HG02763 (cell line): ENCODE measurements around the gene HRAS.

ENCODE experiments used
- ATAC-seq: cut with Tn5 transposase; IDR thresholded peaks from one replicate; pipeline ENCODE4 v1.9.1; 2021; ENCODE audit warnings: mild to moderate bottlenecking, moderate library complexity; ENCODE audit not compliant: unreplicated experiment

The HRAS gene

DNA sequence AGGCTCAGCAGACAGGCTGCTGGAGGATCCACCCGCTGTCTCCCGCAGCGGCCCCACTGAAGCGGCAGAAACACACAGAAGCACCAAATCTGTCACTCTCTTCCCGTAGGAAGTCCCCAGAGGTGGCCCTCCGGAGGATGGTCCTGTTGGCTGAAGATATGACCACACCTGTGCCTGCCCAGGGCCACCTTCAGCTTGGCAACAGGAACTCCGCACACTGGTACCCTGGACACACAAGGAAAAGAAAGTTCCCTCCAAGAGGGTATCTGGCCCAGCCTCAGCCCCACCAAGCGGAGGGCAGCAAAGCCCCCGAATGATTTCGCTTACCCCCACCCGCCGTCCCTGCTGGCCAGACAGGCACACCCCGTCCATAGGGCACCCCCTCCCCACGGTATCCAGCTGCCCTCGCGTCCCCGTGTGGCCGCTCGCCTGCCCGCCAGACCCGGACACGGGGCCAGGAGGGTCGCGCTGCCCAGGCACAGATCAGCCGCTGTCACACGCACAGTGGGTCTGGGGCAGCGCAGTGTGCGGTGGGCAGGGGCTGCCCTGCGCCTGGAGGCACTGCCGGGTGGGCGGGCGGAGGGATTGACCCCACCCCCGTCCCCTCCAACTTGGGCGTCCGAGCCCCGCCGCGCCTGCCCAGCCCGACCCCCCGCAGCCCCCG lies 32.4 kb upstream of the HRAS start:
- peak; percentile 1 for ATAC-seq

GRCh38 chr11:567011-567628 lies 31.7 kb upstream of the HRAS start:
- ATAC-seq: no peak

DNA sequence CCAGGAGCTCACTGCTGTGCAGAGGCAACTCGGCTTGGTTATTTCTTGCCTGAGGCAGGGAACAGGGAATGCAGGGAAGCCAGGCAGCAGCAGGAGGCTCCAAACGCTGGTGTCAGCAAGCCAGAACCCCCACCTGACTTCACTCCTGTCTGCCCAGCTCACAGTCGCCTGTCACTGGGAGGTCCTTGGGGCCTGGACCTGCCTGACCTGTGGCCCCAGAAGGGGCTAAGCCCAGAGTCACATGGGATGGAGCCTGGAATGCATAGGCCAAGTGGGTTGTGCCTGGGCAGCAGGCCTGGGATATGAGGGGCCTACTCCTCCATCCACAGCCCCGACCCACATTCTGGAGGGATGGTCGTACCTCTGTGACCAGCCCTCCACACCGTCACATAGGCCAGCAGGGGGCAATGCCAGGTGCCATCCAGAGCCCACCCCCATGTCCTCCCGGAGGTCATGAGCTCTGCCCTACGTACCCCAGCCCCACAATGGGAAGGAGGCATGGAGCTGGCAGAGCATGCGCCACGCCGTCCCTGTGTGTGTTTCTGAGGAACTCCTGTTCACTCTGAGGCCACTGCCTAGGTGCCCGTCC lies 30.6 kb upstream of the HRAS start:
- no peak for ATAC-seq

- no peak for ATAC-seq
Observed at GRCh38 chr11:563812-564578, 28.6 kb upstream of the HRAS start.

DNA sequence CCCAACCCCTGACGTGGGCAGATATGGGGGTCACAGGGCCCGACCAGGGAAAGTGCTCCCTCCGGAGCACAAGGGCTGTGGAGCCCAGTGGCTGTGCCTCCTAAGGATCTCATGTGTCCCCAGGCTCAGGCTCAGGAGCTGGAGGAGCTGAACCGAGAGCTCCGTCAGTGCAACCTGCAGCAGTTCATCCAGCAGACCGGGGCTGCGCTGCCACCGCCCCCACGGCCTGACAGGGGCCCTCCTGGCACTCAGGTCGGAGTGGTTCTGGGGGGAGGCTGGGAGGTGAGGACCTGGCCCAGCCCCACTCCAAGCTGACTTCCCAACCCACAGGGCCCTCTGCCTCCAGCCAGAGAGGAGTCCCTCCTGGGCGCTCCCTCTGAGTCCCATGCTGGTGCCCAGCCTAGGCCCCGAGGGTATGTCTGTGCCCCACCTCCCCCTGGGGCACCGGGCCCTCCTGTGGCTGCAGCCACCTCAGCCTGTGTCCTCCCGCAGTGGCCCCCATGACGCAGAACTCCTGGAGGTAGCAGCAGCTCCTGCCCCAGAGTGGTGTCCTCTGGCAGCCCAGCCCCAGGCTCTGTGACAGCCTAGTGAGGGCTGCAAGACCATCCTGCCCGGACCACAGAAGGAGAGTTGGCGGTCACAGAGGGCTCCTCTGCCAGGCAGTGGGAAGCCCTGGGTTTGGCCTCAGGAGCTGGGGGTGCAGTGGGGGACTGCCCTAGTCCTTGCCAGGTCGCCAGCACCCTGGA lies 27.9 kb upstream of the HRAS start:
- ATAC-seq: no peak

DNA sequence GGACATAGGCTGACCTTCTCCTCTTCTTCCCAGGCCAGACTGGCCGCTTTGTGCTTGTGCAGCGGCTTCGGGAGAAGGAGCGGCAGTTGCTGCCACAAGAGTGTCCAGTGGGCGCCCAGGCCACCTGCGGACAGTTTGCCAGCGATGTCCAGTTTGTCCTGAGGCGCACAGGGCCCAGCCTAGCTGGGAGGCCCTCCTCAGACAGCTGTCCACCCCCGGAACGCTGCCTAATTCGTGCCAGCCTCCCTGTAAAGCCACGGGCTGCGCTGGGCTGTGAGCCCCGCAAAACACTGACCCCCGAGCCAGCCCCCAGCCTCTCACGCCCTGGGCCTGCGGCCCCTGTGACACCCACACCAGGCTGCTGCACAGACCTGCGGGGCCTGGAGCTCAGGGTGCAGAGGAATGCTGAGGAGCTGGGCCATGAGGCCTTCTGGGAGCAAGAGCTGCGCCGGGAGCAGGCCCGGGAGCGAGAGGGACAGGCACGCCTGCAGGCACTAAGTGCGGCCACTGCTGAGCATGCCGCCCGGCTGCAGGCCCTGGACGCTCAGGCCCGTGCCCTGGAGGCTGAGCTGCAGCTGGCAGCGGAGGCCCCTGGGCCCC lies 26.8 kb upstream of the HRAS start:
- ATAC-seq: no peak

- peak; percentile 11 for ATAC-seq
Observed at GRCh38 chr11:561148-562003, 26.0 kb upstream of the HRAS start.

DNA sequence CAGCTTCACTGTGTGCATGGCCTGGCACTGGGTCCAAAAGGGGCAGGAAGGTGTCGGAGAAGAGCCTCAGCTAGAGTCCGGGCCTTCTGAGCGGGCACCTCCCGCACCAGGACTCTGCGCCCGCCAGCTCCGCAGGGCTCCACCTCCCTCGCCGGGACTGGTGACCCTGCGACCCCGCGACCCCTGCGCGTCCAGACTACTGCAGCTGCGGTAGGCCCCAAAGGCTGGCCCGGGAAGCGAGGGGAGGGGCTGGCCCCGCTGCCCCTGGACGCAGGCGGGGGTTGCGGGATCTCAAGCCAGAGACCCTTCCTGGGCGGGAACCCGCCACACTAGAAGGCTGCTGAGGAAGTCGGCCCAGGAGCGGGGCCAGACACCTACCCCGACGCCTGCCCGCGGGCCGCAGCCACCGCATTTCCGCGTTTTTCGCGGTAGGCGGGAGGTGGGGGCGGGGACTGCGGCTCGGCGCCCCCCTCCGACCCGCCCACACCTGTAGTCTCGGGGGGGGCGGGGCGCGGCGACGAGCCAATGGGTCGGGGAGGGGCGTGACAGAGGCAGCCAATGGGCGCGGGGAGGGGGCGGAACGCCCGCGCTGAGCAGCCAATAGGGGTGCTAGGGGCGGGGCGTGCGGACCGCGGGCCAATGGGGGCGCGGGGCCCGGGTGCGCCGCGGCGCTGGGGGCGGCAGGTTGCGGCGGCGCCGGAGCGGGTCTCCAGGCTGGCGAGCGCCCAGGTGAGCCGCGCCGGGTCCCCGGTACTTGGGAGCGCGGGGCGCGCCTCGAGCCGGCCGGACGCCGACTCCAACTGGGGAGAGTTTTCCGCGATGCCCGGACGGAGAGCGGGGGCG lies 25.1 kb upstream of the HRAS start, which contains the start of the genes LMNTD2 and RASSF7:
Gene LMNTD2, minus strand, starts transcription at position 434 of the 843 bp plus-strand sequence. Its CDS starts 22 bp downstream, at position 412.
Gene RASSF7, plus strand, starts transcription at position 666 of the 843 bp plus-strand sequence. CDS start 799 bp downstream, outside the sequence.
- ATAC-seq: peak; percentile 74

- ATAC-seq: no peak
Observed at GRCh38 chr11:559712-560304, 24.4 kb upstream of the HRAS start.

- no peak for ATAC-seq
Observed at GRCh38 chr11:559020-559620, 23.7 kb upstream of the HRAS start.

- no peak for ATAC-seq
Observed at GRCh38 chr11:558503-558902, 23.1 kb upstream of the HRAS start.

DNA sequence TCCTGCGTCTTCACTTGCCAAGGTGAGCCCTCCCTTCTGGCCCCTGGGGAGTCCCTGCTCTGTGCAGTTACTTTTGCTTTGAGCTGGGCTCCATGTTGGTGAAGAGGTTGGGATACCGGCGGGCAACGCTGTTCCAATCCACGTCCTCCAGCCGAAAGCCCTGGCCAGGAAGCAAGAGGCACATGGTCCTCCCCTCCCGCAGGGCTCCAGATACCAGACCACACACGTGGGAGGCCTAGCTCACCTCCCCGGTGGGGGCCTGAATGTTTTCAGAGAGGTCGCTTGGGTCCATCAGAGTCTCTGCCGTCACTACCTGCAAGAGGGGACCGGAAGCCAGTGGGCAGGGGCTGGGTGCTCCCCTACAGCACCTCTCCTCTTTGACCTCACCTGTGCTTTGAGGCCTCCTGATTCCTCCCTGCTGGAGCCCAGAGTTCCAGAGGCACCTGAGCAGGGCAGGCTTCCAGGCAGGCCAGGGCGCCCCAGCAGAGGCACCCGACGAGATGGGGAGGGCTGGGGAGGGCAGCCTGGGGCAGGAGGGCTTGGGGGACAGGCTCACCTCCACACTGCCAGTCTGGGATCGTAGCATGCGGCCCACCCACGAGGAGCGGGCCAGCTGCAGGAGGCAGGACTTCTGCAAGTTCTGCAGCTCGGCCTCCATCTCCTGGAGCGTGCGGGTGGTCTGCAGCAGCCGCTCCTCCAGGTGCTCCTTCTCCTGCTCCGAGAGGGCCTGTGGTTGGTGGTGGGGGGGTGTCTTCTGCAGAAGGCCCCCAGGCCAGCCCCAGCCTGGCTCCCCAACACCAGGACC lies 22.2 kb upstream of the HRAS start:
- ATAC-seq: no peak

GRCh38 chr11:556662-557256 lies 21.4 kb upstream of the HRAS start:
- ATAC-seq: no peak

DNA sequence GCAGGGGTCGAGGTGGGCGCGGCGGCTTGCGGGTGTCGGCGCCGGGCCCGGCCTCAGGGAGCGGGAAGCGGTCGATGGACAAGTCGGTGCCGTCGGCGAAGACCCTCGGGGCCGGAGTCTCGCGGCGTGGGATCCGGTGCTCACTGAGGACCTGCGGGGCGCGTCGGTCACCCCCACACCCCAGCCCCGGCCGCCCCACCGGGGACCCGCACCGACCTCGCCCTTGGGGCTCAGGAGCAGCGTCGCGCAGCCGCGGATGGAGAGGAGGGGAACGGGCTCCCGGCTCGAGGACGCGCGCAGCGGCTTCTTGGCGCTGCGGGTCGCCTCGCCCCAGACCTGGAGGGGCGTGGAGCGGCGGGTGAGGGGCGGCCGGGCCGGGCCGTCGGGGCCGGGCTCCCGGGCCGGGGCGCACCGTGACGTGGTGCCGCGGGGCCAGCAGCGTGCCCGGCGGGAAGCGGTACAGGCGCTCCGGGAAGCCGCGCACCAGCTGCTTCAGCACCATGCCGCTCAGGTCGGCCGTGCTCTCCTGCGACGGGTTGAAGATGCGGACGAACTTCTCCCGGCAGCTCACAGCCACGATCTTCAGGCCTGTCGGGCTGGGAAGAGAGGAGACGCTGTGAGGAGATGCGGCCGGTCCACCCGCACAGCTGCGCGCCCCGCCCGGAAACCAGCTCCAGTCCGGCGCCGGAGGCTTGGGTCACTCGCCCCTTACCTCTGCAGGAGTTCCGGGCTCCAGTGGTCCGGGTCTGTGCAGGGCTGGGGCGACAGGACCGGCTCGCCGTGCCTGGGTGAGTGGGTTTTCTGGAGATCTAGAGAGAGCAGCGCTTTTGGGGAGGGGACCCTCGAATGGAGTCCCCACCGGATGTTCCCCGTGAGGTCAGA lies 20.6 kb upstream of the HRAS start:
- ATAC-seq: no peak

- ATAC-seq: no peak
Observed at GRCh38 chr11:555227-555779, 19.9 kb upstream of the HRAS start.
